PC-9 (cell line): ENCODE results near the gene DIDO1.

Experiments used
- CTCF ChIP-seq: fragments of 200-600 bp; sonication (generic); conservative IDR thresholded peaks from 2 replicates; pipeline ENCODE4 v1.6.1; 2017; ENCODE audit warnings: mixed run types, antibody characterized with exemption, mild to moderate bottlenecking, moderate library complexity
- EZH2 ChIP-seq: fragments of 200-600 bp; sonication (generic); IDR thresholded peaks from 2 replicates; pipeline ENCODE4 v1.8.0; 2017; ENCODE audit warnings: antibody characterized with exemption, low read depth

GRCh38 chr20:62889411-62889810 lies 36.9 kb downstream of the DIDO1 start:
- TF ChIP-seq EZH2 (no peak), CTCF (no peak)
